ENCODE results near the gene MDFI.

Gene MDFI

DNA sequence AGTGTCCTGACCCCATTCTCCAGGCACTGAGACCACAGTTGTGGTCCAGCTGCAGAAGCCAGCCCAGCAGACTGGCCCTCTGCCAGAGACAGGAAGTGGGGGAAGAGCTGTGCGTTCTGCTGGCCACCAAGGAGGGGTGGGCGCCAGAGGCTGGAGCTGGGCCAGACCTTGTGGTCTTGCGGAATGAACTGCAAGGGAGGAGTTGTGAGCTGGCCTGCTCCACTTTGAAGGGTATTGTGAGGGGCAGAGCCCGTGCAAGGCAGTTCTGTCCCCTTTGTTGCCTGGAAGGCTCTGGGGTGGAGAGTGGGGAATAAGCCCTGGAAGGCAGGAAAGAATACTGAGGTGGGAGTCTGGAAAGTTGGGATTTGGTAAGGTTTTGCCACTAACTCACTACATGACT, 3.6 kb upstream of the MDFI start:
- DNase-seq (ENCODE audit: low read depth) = no peak

DNA sequence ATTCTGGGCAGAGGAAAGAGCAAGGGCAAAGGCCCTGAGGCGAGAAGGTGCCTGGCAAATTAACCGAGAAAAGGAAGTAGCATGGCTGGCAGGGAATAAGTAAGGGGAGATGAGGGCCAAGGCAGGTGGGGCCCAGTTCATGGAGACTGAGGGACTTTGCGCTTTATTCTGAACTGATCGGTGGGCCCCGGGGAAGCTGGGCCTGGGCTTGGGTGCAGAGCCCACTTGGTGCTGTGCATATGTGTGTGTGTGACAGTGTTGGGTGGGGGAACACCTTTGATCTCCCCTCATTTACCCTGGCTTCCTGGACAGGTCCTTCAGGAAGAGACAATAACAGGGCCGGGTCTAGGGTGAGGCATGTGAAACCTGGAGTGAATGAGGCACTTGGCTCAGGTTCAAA, 2.9 kb upstream of the MDFI start:
- no peak for DNase-seq (ENCODE audit: low read depth)

DNA sequence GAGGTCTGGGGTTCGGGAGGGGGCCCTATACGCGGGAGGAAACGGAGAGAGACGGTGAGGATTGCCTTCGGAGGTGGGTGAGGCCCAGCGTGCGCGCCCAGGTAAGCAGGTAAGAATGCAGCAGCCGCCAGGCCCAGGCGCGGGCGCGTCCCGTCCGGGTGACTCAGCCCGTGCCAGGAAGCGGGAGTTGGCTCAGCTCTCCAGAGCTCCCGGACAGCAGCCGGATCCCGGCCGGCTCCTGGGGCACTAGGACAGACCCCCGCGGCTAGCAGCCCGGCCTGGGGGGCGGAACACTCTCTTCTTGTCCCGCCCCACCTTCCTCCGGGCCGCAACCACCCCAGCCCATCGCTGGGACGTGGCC, 1.5 kb upstream of the MDFI start:
- DNase-seq (ENCODE audit: low read depth) = no peak

DNA sequence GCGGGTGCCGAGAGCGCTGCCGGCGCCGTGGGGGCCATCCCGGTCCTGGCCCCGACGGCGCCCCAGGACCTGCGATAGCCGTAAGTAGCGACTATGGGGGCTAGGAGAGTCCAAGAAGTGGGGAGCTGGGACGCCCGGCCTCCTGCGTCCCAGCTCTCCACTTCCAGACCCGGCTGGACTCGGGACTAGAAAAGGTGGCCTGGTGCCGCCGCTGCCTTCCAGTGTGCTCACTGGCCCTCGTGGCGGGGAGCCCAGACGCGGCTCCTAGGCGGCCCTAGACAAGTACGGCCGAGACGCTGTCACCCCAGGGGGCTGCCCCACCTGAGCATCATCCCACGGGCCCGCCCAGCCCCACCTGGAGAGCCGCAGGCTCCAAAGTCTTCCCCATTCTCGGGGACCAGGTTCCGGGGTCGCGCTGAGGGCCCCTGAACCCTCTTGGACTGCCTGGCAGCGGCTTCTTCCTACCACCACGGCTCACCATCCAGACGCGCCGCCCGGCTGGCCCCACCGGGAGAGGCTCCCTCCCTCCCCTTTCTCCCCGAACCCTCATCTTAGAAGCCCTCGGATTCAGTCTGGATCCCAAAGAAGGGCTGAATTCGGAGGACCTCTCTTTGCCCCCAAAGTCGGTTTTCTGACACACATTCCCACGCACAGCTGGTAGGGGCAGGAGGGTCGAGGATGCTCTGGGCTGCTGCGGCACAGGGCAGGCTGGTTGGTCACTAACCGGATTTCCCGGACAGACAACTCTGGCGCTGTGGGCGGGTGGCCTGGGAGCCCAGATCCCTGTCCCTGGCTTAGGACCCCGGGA, 870 bp upstream of the MDFI start:
- DNase-seq (ENCODE audit: low read depth) = no peak

DNA sequence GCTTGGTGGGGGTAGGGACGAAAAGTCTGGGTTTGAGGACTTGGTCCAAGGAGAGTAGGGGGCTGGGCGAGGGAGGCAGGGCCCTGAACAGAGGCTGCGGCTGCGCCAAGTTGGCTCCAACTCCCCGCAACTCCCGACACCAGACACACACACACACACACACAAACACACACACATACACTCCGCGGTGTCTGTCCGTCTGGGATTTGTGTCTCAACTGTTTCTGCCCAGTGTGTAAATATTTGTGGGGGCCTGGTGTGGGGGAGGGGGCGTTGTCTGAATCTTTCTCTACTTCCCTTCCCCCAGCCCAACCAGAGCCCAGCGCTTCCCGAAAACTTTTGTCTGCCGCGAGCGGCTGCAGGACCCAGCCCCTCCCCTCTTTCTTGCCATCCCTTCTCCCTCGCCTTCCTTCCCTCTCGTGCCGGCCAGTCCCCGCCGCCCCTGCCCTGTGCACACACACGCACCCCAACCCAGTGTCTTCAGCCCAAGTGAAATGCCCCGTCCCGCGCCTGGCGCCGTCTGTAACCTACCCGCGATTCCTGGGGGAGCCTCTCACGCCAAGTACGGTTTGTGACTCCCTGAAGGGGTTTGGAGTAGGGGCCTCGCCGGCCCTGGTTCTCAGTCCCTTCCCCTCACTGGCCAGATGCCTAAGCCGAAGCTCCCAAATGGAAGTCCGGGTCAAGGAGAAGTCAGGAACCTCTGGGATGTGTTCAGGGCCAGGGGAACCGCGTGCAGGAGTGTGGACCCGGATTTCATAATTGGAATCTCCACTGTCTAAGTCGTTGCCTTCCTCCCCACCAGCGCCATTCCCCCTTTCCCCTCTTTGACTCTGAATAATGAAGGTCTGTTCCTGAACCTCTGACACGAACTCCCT, 904 bp downstream of the MDFI start:
- peak; percentile 10 for DNase-seq (ENCODE audit: low read depth)

DNA sequence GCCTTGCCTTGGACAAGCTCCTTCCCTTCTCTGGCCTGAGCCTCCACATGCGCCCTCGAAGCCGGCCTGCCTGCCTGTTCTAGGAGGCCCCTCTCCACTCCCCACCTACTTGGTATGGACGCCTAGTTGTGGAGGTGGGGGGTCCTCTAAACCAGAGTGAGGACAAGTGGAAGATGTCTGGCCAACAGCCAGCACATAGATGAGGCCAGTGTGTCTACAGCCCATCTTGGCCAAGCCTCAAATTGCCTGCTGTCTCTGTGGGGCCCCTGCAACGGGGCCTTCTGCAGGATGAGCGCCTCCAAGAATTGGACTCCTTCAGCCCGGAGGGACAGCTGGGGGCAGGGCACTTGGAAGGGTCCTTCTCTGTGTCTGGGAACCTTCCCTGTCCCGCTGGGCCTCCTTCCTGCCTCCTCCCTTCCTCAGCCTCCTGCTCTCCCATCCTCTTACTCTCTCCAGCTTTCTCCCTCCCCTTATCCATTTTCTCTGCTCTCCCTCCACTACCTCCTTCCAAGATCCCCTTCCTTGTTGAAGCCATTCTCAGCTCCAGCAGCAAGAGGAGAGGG, 1.6 kb downstream of the MDFI start:
- DNase-seq (ENCODE audit: low read depth) = no peak

DNA sequence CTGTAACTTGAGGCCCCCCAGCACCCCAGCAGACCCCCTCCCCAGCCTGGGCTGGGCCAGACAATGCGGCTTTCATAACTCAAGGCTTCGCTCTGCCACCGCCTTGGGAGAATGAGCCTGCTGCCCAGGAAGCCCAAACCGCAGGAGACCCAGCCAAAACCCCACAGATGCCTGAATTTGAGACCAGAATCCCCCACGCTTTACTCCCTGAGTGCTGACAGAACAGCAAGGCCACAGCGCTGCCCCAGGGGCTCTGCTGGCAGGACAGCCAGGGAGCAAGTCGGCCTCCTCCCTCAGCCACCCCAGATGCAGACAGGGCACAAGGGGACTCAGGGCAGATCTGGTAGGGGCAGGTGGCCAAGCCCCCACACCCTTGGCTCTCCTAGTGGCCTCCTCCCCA, 2.2 kb downstream of the MDFI start:
- DNase-seq (ENCODE audit: low read depth) = no peak

DNA sequence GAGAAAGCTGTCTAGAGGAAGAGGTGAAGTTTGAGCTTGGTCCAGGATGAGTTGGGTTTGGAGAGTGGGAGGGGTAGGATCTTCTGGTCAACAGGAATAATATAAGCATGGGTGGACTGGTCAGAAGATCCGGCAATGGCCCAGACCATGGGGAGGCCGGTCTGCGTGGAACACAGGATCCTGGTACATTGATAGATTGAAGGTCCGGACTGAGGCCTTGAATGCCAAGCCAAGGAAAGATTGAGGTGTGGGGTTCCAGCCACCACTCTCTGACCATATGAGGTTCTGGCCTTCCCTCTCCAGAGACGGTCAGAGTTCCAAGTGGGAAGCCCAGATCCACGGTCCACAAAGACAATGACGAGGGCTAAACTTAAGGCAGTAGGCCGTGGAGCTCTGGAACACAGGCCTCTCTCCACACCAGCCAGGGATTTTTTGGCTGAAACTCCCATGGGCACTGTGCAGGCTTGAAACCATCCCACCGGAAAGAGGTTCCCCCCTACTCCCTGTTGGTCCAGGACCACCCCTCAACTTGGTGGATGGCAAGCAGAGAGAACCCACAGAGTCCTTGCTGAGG, 3.2 kb downstream of the MDFI start:
- DNase-seq (ENCODE audit: low read depth) = no peak

DNA sequence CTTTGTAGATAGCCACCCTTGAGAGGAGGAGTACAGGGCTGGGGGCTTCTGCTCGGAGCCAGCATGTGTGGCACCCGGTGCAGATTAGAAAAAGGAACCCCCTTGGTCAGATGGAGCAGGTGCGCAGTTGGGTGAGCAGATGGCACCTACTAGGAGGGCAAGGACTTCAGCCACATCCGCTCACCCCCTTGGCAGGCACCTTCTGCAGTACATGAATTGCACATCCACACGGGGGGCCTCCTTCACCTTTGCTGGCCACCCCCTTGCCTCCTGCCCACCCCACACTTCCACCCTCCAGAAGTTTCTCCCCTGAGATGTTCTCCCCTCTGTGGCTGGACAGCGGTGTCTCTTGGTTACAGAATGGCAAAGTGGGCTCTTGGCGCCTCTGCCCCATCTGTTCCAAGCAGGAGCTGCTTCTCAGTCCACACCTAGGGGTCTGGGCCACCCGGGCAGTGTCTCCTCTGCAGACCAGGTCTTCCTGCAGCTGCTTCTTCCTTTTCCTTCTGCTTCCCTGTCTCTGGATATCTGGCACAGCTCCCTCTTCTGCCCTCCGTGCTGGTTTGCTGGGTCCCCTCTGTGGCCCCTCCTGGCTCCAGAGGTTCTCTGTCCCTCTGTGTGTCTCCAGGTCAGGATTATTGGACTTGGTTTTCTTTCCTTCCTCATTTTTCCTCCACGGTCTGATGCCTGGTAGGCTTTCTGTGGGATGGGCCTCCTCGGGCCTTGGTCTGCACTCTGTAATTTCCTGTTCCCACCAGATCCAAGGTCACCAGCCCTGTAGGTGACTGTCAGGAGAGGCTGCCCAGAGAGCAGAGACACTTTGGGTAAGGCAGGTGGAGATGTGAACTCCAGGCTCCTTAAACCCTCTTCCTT, 4.1 kb downstream of the MDFI start:
- DNase-seq (ENCODE audit: low read depth) = no peak

DNA sequence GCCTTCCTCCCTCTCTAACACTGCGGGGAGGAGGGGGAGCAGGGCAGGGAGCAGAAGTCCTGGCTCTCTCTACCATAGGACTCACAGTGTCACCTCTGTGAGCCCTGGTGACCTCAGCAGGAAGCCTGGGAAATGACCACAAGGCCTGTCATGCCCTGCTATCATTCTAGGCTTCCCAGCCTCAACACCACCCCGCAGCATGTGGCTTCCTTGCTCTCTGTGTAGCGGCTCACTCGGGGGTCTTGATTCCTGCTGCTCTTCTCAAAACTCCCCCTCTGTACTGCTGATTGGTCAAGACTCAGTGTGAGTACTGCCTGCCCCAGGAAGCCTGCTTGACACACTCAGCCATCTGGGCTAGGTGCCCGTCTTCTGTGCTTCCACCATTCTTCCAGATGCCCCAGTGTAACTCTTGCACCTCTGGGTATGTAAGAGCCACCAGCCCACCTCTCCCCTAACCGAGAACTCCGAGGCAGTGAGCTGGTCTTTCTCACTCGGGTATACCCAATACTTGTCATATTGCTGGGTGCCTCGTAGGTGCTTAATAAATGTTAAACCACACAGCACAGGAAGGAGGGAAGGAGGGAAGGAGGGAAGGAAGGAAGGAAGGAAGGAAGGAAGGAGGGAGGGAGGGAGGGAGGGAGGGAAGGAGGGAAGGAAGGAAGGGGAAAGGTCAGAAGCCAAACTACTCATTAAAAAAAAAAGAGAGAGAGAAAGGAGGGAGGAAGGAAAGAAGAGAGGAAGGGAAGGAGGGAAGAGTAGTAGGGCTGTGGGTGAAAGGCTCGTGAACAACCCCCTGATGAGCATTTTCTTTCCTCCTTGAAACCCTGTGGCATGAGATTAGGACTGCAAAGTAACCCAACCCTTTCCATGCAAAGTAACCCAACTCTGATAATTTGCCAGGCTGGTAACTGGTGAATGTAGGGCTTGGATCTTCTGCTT, 5.0 kb downstream of the MDFI start:
- no peak for DNase-seq (ENCODE audit: low read depth)

DNA sequence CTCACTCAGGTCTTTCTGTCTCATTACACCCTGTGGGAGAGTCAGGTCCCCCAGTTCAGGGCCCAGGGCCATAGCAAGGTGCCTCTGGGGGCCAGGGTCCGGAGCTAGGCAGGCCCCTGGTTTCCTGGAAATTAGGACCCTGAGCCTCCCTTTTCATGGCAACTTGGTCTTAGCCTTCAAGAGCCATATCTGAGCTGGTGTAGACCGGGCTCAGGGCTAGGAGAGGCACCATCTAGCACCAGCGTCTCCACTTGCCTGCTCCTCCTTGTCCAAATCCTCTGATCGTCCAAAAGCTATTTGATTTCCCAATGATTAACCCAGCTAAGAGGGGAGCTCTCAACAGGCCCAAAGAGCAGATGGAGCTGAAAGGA, 5.6 kb downstream of the MDFI start:
- DNase-seq (ENCODE audit: low read depth) = no peak

DNA sequence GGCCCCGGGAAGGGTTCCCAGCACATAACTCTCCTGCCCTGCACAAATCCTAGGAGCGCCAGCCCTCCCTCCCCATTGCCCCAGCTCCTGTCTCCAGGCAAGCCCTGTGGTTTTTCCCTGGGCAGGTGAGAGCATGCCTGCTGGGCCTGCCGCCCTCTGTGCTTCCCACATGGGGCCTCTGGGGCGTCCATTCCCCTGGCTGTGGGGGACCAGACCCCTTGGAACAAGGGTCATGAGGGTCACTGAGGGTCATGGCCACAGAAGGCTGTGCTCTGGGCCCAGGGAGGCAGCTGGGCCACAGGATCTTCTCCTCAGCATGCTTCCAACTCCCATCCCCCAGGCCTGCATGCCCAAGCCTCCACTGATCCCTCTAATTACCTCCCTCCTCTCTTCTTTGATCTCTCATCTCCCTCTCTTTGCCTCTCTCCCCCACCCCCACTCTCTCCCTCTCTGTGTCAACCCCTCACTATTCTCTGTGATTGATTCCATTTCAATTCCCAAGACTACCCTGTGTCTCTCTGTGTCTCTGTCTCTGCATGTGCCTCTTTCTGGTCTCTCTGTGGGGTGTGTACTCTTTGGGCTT, 6.1 kb downstream of the MDFI start:
- DNase-seq (ENCODE audit: low read depth) = no peak

DNA sequence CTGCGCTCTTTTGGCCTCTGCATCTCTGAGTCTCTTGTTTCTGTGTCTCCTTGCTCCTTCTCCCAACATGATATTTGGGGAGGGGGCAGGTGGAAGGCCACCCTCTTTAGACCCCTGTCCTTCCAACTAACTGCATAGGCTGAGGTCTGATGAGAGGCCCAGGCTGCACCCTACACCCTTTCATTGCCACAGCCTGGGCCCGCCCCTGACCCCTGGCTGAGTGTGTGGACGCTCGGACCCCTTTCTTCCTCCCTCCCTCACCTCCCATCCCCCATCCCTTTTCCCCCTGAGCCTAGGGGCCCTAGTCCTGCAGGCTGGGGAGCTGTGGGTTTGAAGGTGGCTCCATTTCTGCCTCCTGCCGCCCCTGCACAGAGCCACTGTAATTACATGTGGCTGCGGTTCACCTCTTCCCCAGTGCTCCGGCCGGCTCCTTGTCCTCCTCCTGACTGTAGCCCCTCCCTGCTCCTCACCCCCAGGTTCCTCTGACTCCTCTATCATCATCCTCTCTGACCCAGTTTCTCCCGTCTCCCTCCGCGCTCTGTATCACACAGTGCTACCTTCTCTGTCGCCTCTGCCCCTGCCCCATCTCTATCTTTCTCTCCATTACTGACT, 6.8 kb downstream of the MDFI start:
- DNase-seq (ENCODE audit: low read depth) = no peak

DNA sequence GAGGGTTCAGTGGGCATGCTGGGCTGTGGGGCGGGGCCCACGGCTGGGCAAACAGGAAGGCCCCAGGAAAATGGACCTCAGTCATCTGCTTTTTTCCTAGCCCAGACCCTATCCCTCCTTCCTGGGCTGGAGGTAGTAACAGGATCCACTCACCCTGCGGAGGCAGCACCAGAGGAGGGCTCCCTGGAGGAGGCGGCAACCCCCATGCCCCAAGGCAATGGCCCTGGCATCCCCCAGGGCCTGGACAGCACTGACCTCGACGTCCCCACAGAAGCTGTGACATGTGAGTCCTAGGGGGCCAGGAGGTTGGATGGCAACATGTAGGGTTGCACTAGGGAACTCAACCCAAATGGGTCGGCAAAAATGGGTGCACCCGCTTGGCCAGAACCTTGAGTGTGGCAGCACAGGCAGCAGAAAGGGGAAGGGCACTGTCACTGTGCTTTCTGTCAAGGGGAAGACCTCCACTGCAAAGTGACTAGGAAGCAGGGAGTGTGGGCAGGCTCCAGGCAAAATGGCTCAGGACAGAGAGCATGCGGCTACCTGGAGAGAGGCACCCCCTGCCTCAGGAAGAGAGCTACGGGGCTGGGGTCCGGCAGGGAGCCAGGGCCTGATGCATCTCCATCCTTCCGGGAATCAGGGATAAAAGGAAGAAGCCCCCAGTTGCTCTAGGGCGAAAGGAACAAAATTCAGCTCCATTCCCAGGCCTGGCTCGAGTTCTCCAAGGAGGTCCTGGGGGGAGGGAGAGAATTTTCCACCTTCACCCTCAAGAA, 7.9 kb downstream of the MDFI start:
- no peak for DNase-seq (ENCODE audit: low read depth)

DNA sequence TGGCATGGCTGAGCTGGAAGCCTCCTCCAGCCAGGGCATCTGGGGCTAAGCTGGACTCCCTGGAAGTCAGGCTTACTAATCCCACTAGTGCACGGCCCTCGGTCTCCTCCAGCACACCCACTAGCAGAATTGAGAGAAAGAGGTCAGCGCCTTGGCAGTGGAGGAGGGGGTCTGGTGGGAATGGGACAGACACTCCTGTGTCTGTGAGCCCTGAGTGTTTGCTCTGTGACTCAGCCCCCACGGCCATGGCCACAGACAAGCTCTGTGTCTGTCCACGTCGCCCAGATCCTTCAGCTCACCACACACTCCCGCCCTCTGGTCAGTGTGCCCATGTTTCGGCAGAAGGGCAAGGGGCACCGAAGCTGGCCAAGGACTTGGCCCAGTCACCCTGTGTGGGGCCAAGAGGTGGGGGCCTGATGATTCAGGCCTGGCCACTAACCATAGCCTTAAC, 8.8 kb downstream of the MDFI start:
- peak; percentile 38 for DNase-seq (ENCODE audit: low read depth)

DNA sequence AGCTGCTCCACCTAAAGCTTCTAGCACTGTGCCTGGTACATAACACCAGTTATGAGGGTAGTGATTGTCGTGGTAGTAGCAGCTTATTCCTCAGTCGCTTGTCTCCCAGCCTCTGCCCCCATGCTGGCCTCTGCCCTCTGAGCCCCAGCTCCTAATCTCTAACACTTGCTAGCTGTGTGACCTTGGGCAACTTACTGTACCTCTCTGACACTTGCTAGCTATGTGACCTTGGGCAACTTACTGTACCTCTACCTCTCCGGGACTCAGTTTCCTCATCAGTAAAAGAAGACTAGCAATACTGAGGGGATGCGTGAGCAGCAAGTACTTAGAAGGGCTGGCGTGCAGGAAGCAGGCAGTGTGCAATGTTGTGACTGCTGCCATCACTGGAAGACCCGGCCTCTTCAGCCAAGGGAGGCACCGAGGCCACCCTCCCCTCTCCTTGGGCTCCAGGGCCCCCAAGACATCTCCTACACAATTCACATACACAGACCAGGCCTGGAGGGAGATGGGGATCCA, 9.9 kb downstream of the MDFI start:
- no peak for DNase-seq (ENCODE audit: low read depth)

DNA sequence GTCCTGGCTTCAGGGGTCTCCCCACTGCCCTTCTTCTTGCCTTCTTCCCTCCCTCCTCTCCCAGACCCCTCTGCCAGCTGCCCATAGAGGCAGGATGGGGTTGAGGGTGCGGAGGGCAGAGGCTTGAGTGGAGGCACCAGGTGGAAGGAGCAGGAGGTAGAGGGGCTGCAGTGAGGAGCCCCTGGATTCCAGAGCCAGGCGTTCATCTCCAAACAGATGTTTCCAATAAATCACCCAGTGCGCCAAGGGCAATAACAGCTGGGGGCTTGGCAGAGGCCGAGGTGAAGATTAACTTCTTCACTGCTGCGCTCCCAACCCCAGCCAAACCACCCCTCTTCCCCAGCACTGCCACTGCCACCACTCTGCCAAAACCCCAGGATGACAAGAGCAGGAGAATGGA, 10.7 kb downstream of the MDFI start:
- no peak for DNase-seq (ENCODE audit: low read depth)

DNA sequence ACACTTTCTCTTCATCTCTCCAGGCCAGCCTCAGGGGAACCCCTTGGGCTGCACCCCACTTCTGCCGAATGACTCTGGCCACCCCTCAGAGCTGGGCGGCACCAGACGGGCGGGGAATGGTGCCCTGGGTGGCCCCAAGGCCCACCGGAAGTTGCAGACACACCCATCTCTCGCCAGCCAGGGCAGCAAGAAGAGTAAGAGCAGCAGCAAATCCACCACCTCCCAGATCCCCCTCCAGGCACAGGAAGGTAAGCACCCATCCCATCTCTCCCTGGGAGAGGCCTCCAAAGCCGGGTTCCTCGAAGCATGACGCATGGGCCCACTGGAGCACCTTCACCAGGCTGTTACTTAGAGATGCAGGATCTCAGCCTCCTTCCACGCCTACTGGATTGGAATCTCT, 11.3 kb downstream of the MDFI start:
- no peak for DNase-seq (ENCODE audit: low read depth)

DNA sequence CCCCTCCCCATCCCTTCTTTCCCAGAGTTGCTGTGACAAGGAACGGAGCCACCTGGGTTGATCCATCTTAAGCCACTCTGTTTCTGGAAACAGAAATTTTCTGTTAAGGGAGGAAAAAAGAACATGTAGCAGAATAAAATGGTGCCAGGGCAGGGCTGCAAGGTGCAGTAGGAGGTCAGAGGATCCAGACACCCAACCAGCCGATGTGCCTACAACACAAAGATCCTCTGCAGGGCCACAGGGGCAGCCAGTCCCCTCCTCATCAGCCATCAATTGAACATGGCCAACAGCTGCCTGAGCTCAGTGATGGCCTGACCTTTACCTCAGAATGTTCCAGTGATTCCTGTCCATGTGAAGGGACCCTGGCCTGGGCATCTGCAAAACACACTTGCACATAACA, 11.9 kb downstream of the MDFI start:
- DNase-seq (ENCODE audit: low read depth) = no peak

All from fibroblast of gingiva (primary cell).